ENCODE data around the gene SCGB1C1.
"Not testable (repeated sequence)": the region's sequence is repeated elsewhere in the genome, so short reads cannot be mapped to it uniquely, and the experiment has no call there.

GRCh38 chr11:220641-221215 is 27.9 kb downstream of the SCGB1C1 start:
- TF ChIP-seq CTCF (IDR thresholded peaks at IDR 0.05; ENCODE audit: control extremely low read depth in 1 of 3, insufficient read depth in 1 of 3, low read depth in 1 of 3, low read length in 3 of 3); POLR2A (IDR thresholded peaks at IDR 0.05; ENCODE audit: control extremely low read depth in 1 of 2, low read depth in 2 of 2, low read length in 2 of 2); POLR2AphosphoS5 (IDR thresholded peaks at IDR 0.05; ENCODE audit: low read depth, low read length); TEAD4 (IDR thresholded peaks at IDR 0.05; ENCODE audit: low read depth, low read length); TCF12 (IDR thresholded peaks at IDR 0.05; ENCODE audit: low read depth, low read length); HDAC6 (IDR thresholded peaks at IDR 0.05; ENCODE audit: low read depth, low read length); EP300 (IDR thresholded peaks at IDR 0.05; ENCODE audit: borderline replicate concordance in 1 of 2, low read depth in 2 of 2, low read length in 2 of 2); CEBPB (IDR thresholded peaks at IDR 0.05; ENCODE audit: low read depth, low read length); SRF (IDR thresholded peaks at IDR 0.05; ENCODE audit: low read depth, low read length): not testable (repeated sequence)

All from H1 (cell line).